NCI-H1694 (cell line): ENCODE data around the gene COX20.

Source experiments
- DNase-seq: peaks from one replicate; lab custom pipeline; 2025; lab: John Stamatoyannopoulos, UW

Gene COX20

DNA sequence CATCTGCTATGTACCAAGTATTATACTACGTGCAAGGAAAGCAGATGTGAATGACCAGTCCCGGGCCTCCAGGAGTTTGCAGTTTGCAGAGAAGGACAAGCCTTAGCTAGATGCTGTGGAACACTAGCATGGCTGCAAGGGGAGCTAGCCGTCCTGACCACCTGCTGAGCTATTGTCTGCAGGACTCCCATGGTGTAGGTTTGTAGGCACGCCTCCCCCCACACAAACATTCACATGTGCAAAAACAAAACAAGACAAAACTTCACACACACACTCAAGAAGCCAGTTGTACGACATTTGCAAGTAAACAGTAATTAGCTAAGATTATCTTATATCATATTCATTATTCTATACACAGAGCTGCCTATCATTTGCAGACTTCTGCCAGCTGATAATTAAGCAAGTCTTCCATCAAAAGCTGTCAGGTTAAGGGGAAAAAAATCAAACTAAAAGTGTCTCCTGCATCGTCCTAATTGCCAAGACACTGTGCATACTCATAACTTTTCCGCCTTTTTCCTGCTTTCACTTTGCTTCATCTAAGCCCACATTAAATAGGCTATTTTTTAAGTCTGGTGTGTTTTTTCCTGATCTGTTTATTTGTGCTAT is 39.6 kb downstream of the COX20 start:
- DNase-seq = no peak

GRCh38 chr1:244876228-244876910 is 40.9 kb downstream of the COX20 start:
- DNase-seq = no peak

DNA sequence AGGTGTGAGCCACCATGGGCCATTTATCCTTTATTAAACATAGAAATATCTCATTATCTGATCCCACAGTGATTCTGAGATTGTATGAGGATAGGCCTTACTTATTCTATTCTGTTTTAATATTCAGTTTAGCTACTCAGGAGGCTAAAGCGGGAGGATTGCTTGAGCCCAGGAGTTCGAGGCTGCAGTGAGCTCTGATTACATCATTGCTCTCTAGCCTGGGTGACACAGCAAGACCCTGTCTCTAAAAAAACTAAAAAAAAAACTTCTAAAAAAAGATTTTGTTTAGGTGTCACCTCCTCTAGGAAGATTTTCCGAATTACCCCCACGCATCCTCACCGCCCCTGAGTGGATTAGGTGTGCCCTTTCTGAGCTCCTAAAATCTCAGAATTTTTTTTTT is 43.2 kb downstream of the COX20 start:
- DNase-seq = no peak

GRCh38 chr1:244881552-244882280 is 46.3 kb downstream of the COX20 start:
- DNase-seq = no peak

DNA sequence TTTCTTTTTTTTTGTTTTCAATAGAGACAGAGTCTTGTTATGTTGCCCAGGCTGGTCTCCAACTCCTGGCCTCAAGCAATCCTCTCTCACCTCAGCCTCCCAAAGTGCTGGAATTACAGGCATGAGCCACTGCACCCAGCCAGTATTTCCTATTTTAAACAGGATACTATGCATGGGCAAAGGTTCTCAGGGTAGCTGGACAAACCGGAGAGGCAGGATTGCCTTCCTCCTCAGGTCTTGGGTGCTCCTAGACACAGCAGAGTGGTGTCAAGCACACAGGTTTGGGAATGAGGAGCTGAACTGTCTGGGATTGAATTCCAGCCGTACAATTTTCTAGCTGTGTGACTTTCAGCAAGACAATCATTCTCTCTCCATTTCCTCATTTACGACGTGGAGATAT is 51.8 kb downstream of the COX20 start:
- no peak for DNase-seq

DNA sequence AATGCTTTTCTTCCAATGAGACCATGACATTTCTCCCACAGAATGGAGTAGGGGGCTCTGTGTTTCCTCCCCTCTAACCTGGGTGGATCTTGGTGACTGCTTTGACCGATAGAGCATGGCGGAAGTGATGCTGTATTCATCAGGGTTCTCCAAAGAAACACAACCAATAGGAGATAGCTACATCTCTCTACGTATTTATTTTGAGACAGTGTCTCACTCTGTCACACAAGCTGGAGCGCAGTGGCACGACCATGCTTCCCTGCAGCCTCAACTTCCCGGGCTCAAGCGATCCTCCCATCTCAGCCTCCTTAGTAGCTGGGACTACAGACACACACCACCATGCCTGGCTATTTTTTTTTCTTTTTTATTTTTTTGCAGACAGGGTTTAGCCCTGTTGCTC is 58.4 kb downstream of the COX20 start:
- no peak for DNase-seq
